T47D (cell line): Measurements from ENCODE around the gene ZNF735.
"Not testable (repeated sequence)": the region's sequence is repeated elsewhere in the genome, so short reads cannot be mapped to it uniquely, and the experiment has no call there.

ENCODE experiments used
- DNase-seq, 2 experiments: peaks; one replicate each; pipeline versions ENCODE4 v3.0.0 to v3.0.0-alpha.2; 2011 to 2012; ENCODE audit warnings: low read depth in 1 of 2, low spot score in 1 of 2
- JUND ChIP-seq: IDR thresholded peaks from 2 replicates; pipeline ENCODE4 v1.6.1; 2012; ENCODE audit warnings: low read depth
- in situ Hi-C: cut with HindIII; loops from 2 replicates; pipeline ENCODE4 v1.10.0; 2016; ENCODE audit warnings: low sequenced_read_pairs, low pct_unique_long_range_greater_than_20kb

ZNF735 gene

GRCh38 chr7:64206903-64207302 lies at the start of gene ZNF735:
TSS of gene ZNF735 (plus strand) at chr7:64207203. CDS start at chr7:64207203, 0 bp downstream.
- no peak for DNase-seq
- no peak for TF ChIP-seq JUND
- in situ Hi-C loops = no loop called here

GRCh38 chr7:64170974-64171373 lies 36.0 kb upstream of the ZNF735 start:
- in situ Hi-C loops, DNase-seq: not testable (repeated sequence)

GRCh38 chr7:64174328-64174727 lies 32.7 kb upstream of the ZNF735 start:
- TF ChIP-seq JUND = no peak
- in situ Hi-C loops = no loop called here
- no peak for DNase-seq

- no peak for TF ChIP-seq JUND
- in situ Hi-C loops = no loop called here
- peak; percentile 52 to 83 for DNase-seq
These were observed 32.1 kb upstream of the ZNF735 start for GRCh38 chr7:64174941-64175340.

DNA sequence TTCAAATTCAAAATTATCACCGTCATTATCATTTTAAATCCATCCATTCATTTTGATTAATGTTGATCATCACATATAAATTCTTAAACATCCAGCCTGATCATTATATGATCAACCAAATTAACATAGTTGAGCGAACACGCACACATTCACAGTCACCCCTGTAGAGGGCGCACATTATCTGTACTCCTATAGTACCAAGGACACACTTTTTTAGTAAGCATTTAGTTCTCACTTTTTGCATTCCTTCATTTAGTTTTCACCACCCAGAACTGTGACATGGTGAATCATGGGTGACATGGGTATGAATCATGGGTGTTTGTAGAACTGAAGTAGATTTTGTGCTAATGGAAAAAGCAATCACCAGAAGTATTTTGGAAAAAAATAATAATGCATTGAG lies 26.0 kb upstream of the ZNF735 start:
- TF ChIP-seq JUND = no peak

GRCh38 chr7:64181586-64181985 lies 25.4 kb upstream of the ZNF735 start:
- DNase-seq = no peak
- in situ Hi-C loops = no loop called here
- TF ChIP-seq JUND = no peak

More for the DNA sequence above, 26.0 kb upstream of the ZNF735 start:
- in situ Hi-C loops = no loop called here
- DNase-seq = peak in 1 of 2 experiments; percentile 57

DNA sequence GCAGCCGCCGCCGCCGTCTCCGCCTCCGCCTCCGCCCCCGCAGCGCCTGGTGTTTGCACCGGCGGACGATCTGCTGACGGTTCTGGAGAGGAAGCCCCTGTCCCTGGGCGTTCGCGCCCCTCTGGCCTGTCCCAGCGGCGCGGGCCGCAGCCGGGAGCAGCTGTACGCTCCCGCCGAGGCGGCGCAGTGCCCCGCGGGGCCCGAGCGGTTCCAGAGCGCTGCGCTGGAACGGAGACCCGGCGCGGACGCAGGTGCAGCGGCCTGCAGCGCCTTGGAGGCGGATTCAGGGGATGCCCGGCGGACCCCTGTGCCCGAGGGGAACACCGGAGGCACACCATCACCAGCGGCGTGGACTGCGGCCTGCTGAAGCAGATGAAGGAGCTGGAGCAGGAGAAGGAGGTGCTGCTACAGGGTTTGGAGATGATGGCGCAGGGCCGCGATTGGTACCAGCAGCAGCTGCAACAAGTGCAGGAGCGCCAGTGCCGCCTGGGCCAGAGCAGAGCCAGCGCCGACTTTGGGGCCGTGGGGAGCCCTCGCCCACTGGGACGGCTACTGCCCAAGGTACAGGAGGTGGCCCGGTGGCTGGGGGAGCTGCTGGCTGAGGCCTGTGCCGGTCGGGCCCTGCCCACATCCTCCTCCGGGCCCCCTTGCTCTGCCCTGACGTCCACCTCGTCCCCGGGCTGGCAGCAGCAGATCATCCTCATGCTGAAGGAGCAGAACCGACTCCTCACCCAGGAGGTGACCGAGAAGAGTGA lies 24.8 kb upstream of the ZNF735 start:
- in situ Hi-C loops = no loop called here
- no peak for DNase-seq
- no peak for TF ChIP-seq JUND

DNA sequence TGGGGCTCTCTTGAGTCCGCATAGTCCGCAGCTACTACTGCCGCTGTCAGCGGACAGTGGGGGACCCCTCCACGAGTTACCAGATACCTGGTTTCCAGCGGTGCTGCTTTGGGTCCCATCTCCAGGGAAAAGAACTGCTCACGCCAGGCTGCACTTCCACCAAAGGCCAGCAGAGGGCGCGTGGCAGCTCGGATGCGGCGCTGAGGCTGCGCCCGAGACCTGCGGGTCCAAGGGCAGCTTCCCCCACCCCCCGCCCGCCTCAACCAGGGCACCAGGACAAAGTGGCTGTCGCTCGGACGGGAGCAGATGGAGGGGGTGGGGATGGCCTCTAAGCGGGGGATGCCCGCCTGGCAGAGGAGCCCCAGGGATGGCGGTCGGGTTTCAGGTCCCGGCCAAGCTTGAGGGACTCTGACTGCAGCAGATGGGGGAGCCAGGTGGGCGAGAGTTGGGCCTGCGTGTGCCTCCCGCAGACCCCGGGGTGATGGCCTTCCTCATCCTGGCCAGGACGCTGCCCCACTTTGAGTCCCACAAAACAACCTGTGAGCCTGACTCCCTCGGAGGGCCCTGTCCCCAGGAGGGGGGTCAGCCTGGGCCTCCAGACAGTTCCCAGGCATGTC lies 23.8 kb upstream of the ZNF735 start:
- in situ Hi-C loops = no loop called here
- DNase-seq = peak; percentile 21 to 64
- TF ChIP-seq JUND = no peak

DNA sequence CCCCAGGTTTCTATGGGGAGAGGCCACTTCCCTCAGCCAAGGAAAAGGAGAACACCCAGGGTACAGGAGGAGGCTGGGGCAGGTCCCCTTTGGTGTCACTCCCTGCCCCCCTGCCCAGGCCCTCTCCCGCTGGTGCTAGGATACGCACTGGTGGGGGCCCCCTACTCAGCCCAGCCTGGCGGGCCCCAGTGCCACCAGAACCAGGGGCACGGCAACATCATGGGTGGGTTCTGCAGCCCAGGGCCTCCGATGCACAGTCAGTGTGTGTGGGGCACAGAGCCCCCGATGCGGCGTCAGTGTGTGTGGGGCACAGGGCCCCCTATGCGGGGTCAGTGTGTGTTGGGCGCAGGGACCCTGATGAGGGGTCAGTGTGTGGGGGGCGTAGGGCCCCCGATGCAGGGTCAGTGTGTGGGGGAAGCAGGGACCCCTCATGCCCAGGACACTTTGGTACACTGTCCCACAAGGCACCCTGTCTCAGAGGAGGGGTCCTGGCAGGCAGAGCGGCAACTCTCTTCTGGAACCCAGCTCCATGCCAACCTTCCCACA lies 23.1 kb upstream of the ZNF735 start:
- TF ChIP-seq JUND = no peak
- in situ Hi-C loops = no loop called here

DNA sequence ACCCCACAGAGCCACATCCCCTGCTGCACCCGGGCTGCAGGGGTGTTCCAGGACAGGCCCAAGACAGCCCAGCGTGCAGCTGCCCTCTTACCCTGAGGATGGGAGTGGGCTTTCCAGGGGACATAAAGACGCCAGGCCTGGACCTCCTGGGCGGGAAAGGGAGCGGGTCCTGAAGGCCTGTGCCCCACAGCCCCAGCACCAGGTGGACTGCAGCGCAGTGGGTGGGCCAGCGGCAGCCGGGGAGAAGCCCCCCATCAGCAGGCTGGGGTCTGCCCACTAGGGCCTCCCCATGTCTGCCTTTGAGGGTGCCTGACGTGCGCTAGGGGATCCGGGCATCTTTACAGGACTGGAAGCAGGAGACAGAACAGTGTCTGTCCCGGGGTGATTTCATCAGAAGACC lies 22.6 kb upstream of the ZNF735 start:
- no peak for TF ChIP-seq JUND
- DNase-seq = no peak
- in situ Hi-C loops = no loop called here

More for the DNA sequence above, 23.1 kb upstream of the ZNF735 start:
- DNase-seq = no peak

DNA sequence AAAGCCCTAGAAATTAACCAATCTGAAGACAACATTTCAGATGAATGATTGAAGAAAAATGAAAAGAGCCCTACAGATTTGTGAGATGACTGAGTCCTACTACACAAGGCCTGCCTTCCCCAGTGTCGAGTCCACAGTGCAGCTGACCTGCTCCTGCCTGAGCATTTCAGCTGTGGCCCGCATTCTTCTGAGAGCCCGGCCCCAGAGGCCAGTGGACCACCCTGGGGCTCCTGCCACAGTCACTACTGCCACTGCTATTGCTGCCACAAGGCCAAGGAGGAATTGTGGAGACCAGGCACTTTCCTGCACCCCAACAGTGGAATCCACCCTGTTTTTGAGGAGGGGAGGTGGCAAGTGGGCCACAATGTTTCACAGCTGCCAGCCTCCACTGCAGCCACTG lies 19.6 kb upstream of the ZNF735 start:
- in situ Hi-C loops = no loop called here
- DNase-seq = no peak
- TF ChIP-seq JUND = no peak

DNA sequence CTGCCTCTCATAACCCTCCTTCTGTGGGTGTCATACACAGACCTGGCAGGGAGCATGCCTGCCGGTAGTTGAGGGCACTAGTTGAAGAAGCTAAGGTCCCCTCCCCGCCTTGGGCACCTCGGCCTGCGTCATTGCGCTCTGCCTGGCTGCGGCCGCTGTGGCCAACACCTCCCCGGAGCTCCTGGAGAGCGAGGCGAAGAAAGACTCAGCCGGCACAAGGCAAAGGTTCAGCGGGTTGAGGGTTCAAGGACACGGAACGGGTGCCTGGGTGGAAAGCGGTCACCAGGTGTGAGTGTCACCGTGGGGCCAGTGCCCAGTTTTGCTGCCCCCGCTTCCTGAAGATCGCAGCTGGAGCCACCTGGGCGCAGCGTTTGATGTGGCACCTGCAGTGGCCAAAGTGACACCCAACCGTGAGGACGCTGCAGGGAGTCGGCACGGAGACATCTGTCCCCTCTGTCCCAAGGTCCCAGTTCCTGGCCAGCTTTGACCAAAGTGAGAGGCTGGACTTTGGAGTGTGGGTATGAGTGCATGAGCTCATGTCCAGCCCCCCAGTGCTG lies 14.8 kb upstream of the ZNF735 start:
- in situ Hi-C loops = no loop called here
- no peak for TF ChIP-seq JUND
- no peak for DNase-seq

DNA sequence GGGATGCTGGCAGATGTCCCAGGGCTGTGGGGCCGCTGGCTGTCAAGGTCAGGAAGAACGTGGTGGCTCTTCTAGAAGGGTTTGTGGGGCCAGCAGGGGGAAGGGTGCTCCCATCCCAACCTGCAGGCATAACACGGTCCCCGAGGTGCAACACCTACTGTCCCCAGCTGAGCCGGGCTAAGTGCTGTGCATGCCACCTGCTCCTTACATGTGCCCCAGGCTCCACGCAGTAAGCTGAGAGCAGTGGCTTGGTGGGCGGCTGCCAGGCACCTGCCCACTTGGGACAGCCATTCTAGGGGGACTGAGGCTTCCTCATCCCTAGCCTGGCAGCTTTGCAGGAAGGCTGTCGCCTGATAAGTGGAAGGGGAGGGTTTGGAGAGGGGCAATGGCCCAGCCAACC lies 14.2 kb upstream of the ZNF735 start:
- no peak for TF ChIP-seq JUND
- no peak for DNase-seq
- in situ Hi-C loops = no loop called here

DNA sequence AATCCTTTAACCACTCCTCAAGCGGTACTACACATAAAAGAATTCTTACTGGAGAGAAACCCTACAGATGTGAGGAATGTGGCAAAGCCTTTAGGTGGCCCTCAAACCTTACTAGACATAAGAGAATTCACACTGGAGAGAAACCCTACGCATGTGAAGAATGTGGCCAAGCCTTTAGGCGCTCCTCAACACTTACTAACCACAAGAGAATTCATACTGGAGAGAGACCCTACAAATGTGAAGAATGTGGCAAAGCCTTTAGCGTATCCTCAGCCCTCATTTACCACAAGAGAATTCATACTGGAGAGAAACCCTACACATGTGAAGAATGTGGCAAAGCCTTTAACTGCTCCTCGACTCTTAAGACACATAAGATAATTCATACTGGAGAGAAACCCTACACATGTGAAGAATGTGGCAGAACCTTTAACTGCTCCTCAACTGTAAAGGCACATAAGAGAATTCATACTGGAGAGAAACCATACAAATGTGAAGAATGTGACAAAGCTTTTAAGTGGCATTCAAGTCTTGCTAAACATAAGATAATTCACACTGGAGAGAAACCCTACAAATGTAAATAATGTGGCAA lies 12.8 kb downstream of the ZNF735 start:
- DNase-seq, in situ Hi-C loops: not testable (repeated sequence)
